Ammon's horn (tissue), 1 donor: ENCODE measurements around the gene CEP89.
A peak's percentile ranks its signal among the peaks of the same experiment; 100 is the strongest.
"Not testable (repeated sequence)": the region's sequence is repeated elsewhere in the genome, so short reads cannot be mapped to it uniquely, and the experiment has no call there.

Experiments used
- DNase-seq: peaks from one replicate; pipeline ENCODE4 v3.0.0-alpha.2; 2016; ENCODE audit warnings: low spot score

The CEP89 gene

GRCh38 chr19:32971715-32972540 lies at the start of gene CEP89, which contains the start of gene FAAP24:
Gene CEP89 (minus strand): TSS chr19:32971958. CDS start chr19:32971874, 84 bp downstream.
Gene FAAP24 (plus strand): TSS chr19:32972242. CDS start chr19:32973197, 955 bp downstream.
- DNase-seq = peak; percentile 99

- DNase-seq = not testable (repeated sequence)
Observed at GRCh38 chr19:33010891-33011290, 39.1 kb upstream of the CEP89 start.

GRCh38 chr19:33008738-33009137 lies 37.0 kb upstream of the CEP89 start:
- DNase-seq = no peak

- no peak for DNase-seq
Observed at GRCh38 chr19:33005440-33005839, 33.7 kb upstream of the CEP89 start.

GRCh38 chr19:33003424-33004024 lies 31.8 kb upstream of the CEP89 start:
- DNase-seq = not testable (repeated sequence)

- peak; percentile 25 for DNase-seq
Observed at GRCh38 chr19:33002126-33002865, 30.5 kb upstream of the CEP89 start.

- DNase-seq = no peak
Observed at GRCh38 chr19:33000910-33001309, 29.2 kb upstream of the CEP89 start.

GRCh38 chr19:33000510-33000909 lies 28.8 kb upstream of the CEP89 start:
- DNase-seq = no peak

GRCh38 chr19:32998722-32999121 lies 27.0 kb upstream of the CEP89 start:
- DNase-seq = no peak

GRCh38 chr19:32997716-32998355 lies 26.1 kb upstream of the CEP89 start:
- DNase-seq = no peak

- DNase-seq = not testable (repeated sequence)
Observed at GRCh38 chr19:32997061-32997464, 25.3 kb upstream of the CEP89 start.

GRCh38 chr19:32995966-32996365 lies 24.2 kb upstream of the CEP89 start:
- DNase-seq = not testable (repeated sequence)

GRCh38 chr19:32988724-32989123 lies 17.0 kb upstream of the CEP89 start:
- no peak for DNase-seq

GRCh38 chr19:32988254-32988653 lies 16.5 kb upstream of the CEP89 start:
- not testable (repeated sequence) for DNase-seq

- not testable (repeated sequence) for DNase-seq
Observed at GRCh38 chr19:32982488-32982887, 10.7 kb upstream of the CEP89 start.

GRCh38 chr19:32979807-32980206 lies 8.0 kb upstream of the CEP89 start:
- DNase-seq = not testable (repeated sequence)

- not testable (repeated sequence) for DNase-seq
Observed at GRCh38 chr19:32977813-32978212, 6.1 kb upstream of the CEP89 start.

- DNase-seq = no peak
Observed at GRCh38 chr19:32977280-32977679, 5.5 kb upstream of the CEP89 start.

- peak; percentile 68 for DNase-seq
Observed at GRCh38 chr19:32976223-32976805, 4.6 kb upstream of the CEP89 start.

GRCh38 chr19:32971012-32971595 lies 654 bp downstream of the CEP89 start:
- DNase-seq = no peak

- no peak for DNase-seq
Observed at GRCh38 chr19:32969549-32969948, 2.2 kb downstream of the CEP89 start.
